ENCODE data around the gene CCR3.

CCR3 gene

DNA sequence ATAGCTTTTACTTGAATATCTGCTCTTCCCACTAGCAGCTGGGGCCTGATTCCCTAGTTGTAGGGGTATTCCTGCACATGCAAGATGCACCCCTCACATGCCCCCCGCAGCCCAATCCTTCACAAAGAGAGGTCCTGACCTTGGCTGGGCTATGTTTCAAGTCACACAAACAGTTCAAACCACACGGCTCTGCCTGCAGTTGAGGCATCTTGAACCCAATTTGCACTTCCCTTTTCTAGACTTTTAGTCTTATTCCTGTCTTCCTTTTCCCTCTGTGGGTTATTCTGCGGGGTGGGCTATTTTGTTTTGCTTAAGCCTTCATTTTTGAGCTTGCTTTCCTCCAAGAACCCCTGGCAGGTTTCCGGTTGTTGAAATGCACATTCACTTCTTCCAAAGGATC lies 20.9 kb upstream of the CCR3 start:
- DNase-seq (ENCODE audit: low read depth in 2 of 2), result no peak

DNA sequence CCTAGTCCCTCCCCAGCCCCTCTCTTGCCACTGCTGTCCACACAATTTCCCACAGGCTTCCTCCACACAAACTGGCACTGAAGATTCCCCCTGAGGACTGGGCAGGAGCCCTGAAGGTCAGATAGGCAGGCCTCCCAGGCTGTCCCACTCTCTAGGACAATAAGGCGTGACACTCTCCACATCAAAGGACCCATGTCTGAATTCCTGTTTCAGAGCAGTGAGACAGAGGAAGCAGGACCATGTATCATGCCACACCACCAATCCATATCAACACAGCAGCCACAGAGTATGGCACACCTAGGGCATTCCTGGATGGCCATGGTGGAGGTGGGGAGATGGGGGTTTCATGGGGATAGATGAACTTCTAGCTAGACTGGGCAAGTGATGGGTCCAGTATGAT lies 20.3 kb upstream of the CCR3 start:
- no peak for DNase-seq (ENCODE audit: low read depth in 2 of 2)

DNA sequence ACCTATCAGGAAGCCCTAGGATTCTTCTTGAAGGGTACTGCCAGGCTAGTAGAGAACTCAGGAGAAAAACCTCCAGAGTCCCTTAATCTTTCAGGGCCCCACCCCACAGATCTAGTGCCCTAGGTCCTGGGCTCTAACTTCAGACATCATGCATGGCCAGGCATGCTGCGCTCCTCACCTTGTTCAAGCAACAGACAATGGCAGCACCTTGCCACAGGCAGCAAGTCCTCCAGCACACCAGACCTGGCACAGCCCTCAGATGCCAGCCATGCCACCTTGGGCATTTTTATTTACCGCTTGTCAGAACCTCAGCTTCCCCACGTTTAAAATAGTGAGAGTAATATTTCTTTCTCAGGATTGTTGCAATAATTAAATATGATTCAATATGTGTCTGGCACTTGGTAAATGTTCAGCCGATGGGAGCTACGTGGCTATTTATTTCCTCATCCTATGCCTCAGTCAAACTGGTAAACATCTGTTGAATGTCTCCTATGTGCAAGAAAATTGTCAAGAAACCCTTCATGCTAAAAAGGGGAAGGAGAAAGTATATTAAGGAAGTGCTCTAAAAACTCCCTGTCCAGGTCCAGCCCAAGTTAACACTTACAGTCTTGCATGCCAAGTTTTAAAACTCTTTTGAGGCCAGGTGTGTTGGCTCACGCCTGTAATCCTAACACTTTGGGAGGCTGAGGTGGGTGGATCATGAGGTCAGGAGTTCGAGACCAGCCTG lies 19.7 kb upstream of the CCR3 start:
- no peak for DNase-seq (ENCODE audit: low read depth in 2 of 2)

DNA sequence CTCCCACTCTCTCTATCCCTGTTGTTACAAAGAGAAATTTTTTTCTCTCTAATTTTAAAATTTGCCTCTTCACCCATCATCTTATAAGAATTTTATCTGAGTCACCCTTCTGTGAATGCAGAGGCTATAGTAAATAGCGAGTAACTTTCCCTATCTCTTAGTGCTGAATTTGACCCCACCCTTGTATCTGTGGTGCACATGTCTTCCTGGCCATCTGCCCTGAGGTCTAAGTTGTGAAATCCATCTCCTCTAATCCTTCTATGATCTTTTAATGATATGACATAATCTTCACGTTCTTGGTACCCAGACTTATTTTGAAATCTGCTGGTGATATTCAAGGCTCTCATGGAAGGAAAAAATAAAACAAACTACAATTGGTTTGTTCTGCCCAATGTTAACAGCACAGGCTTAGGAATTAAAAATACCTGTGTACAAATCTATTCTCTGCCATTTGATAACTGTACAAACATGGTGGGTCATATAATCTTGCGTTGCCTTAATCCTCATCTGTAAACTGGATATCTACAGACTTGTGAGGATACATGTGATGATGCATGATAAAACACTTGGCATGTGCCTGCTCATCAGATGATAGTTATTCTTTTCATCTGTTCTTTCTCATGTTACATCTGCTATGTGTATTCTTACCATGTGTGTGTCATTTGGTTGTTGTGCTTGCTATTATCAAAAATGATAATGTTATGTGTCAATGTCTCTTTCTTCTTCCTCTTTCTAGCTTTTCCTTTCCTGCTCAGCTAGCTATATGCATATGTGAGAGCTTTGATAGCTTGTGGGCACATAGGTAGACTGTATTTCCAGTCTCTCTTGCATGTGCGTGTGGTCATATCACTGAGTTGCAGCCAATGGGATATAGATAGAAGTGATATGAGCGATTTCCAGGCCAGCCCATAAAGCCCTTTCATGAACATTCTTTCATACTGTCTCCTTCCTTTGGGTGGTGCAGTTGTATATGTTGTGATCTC lies 13.7 kb upstream of the CCR3 start:
- no peak for DNase-seq (ENCODE audit: low read depth in 2 of 2)

DNA sequence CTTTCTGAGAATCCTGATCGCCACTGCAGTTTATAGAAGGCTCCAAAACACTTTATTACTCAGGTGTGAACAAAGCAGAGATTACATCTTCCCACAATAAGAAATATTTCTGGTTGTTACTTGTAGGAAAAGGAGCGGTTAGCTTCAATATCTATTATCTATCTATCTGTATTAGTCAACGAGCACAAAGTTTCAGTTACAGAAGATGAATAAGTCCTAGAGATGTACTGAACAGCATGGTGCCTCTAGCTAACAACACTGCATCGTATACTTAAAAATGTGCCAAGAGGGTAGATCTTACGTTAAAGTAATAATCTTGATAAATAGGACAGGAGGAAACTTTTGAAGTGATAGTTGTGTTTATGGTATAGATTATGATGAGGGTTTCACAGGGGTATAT lies 10.9 kb upstream of the CCR3 start:
- DNase-seq (ENCODE audit: low read depth in 2 of 2), result no peak

DNA sequence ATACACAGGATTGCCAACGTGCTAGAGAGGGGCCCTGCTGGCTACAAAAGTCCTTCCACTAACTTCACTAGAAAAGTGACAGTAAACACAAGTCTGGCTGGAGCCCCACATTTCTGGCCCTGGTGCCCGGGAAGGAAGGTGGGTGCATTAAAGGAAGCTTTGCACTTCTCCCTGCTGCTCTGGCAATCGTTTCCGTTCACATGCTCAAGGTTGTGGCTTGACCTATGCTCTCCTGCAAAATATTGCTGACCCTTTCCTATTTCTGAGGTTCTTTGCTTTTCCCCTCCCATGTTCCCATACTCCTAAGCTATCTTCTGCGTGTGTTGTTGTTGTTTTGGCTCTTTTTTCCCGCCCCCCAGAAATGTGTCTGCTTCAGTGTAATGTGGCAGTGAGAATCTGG lies 9.1 kb upstream of the CCR3 start:
- DNase-seq (ENCODE audit: low read depth in 2 of 2), result no peak

DNA sequence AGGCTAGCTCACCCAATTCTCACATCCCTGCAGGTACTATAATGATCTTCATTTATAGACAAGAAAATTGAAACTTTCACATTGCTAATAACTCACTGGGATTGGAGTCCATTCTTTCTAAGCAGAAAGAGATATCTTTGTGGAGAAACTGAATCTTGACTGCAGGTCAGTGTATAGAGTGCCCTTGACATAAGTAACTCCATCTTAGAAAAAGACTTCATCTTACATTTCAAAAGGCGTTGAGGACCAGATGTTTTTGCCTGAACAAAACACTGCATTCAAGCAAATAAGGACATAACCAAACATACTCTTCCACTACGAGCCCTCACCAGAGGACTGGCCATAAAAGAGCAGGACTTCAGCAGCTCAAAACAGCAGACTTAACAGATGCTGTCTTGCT lies 6.8 kb upstream of the CCR3 start:
- no peak for DNase-seq (ENCODE audit: low read depth in 2 of 2)

DNA sequence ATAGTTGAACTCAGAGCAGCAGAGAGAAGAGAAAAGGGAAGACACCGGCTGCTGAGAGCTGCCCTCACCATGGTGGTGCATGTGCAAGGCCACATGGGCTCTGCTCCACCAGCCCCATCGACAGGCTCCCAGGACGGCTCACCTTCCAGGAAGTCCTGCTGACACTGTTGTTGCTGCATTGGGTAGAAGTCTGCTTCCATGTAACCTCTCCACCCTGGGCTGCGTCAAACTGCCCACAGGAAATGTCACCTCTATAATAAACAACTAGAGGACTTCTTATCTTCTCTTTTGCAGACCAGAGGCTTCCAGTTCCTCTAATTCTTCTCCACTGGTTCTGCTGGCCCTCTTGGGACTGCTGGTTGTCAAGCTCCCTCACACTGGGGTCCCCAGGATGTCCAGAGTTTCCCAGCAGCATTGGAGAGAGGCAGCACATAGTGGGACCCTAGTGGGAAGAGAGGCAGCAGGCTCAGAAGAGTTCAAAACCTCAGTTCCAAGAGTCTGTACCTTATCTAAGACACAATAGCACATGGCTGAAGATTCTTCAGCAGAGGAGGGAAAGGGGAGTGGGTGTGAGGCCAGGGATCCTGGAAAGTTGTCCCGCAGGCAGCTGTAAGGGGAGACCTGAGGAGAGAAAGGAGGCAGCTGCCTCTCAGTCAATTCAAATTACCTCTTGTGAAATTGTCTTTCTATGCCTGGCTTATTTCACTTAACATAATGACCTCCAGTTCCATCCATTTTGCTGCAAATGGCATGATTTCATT lies 5.8 kb upstream of the CCR3 start:
- no peak for DNase-seq (ENCODE audit: low read depth in 2 of 2)

DNA sequence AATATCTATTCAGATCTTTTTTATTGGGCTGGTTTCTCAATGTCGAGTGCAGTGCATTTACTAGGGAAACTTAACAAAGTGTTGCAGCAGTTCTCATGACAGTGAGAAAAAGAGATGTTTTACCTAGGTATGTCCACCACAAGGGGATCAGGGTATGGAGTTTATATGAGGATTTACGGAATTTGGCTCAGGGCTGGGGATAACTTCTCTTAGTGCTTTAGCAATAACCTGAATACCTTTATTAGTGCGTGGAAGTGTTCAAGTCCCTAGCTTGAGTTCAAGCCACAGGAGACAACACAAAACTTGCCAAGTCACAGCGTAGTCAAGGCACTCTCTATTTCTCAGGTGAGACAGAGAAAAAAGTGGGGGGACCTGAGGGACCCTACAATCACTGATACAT lies 3.9 kb upstream of the CCR3 start:
- DNase-seq (ENCODE audit: low read depth in 2 of 2), result no peak

DNA sequence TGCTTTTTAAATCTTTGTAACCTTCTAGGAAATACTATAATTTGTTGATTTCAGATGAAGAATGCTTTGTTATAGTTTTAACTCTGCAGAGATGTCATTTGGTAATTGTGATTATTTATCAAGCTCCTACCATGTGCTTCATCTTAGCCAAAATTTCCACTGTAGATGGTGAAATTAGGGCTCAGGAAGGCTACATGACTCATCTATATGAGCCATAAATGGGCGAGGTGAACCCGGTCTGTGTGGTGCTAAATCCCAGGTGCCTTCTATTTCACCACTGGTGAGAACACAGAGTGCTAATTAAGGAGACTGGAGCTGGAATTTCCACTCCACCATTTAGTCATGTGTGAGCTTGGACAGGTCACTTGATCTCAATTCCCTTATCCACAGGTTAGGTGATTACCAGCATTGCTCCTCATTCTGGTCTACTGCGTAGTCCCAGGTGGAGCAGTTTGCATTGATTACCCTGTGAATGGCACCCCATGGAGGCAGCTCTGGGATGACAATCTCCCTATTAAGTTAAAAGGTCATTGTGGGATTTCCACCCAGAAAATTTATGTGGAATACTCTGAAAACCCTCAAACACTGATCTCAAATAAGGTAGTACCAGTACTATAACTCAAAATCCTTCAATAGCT lies 2.8 kb upstream of the CCR3 start:
- DNase-seq (ENCODE audit: low read depth in 2 of 2), result no peak

DNA sequence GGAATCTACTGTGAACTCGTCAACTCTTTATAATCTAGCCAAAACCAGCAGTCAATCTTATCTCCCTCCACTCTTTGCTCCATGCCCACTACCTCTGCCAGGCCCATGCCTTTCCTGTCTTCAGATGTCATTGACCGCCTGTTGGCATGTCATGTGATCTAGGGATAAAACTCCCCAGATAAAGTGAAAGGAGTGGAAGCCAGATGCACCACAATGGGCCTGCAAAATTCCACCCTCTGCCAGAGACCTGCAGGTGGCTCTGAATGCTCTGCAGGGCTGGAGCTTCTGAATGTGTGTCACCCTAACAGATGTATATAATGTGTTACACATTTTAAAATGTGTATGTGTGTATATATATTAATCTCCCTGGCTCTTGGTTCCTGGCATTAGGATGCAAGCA lies 2.3 kb upstream of the CCR3 start:
- DNase-seq (ENCODE audit: low read depth in 2 of 2), result no peak

DNA sequence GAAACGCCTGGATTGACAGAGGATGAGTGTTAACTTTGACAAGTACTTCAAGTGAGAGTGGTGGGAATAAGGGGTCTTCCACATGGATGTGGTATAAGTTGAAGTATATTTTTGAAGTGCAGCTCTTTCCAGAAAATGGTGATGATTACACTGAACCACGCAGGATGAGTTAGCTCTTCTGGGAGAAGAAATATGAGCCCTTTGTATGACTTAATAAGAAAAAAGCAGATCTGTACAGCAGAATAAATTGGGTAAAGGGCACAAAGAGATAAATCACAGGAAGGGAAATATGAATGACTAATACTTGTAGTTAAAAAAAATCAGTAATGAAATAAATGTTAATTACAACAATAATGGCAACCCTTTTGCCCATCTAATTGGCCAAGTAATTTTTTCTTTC lies 1.3 kb downstream of the CCR3 start:
- DNase-seq (ENCODE audit: low read depth in 2 of 2), result no peak

DNA sequence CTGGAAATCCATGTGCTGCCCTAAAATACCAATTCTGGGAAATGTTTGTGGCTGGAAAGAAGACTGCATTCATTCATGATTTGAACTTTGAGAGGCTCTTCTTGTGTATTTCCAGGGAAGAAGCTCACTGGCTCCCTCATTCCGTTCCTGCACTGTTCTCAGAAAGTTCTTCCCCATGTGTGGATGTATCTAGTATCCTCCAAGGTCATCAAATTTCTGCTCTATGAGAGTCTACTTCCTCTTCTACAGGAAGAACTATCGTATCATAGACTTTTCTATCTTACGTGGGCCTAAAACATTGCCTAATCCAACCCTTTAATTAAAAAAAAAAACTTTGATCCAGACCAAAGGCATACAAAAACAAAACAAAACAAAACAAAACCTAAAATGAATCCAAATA lies 2.9 kb downstream of the CCR3 start:
- no peak for DNase-seq (ENCODE audit: low read depth in 2 of 2)

DNA sequence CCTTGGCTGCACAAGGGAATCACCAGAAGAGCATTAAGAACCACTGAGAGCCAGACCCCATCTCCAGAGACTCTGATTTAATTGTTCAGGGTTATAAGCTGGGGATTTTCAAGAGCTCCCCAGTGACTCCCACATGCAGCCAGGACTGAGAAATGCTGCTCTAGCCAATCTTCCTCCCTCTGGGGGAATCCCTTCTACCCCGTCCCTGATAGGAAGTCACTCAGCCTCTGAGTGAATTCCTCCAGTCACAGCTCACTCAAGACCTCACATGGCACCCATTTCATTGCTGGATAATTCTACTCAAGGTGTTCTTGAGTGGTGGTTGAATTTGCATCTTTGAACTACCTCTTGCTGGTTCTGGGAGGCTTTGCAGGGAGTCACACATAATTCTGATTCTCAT lies 10.7 kb downstream of the CCR3 start:
- DNase-seq (ENCODE audit: low read depth in 2 of 2), result no peak

DNA sequence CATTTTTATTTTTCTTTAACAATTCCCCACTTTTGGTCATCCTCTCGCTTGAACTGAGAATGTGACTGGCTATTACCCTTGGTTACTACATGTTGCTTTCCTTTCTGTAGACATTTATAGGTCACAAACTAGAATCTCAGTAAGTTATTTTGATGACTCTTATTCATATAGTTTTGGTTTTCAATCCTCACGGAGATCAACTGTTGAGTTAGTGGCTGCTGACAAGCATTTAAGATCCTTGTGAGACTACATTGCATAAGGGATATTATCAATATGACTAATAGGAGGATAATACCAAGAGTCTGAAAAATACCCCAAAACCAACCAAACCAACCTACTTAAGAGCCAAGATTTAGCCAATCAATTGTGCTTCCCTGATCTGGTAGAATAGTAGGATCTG lies 16.3 kb downstream of the CCR3 start:
- no peak for DNase-seq (ENCODE audit: low read depth in 2 of 2)

DNA sequence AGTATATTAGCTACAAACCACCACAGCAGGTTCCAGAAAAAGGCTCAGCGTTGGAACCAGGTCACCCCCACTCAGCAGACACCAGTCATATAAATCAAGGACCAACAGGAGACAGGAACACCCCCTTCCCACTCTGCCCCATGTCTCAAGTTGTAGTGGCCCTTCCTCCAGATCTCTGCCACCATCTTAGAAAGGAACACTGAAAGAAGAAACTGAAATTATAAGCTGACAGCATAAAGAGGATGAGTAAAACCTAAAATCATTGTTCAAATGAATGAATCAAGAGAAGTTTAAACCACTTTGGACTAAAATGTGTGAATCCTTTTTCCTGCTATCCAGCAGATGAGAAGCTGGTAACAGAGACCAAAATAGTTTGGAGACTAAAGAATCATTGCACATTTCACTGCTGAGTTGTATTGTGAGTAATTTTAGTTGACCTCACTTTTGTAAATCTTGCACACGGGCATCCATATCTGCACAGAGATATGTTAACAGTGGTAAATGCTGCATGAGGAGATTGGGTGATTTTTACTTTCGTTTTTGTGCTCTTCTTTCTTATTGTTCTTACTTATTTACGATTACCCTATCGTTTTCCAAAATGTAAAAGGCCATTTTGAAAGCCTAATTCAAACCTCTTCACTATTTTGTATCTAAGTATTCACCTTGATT lies 19.8 kb downstream of the CCR3 start:
- no peak for DNase-seq (ENCODE audit: low read depth in 2 of 2)

DNA sequence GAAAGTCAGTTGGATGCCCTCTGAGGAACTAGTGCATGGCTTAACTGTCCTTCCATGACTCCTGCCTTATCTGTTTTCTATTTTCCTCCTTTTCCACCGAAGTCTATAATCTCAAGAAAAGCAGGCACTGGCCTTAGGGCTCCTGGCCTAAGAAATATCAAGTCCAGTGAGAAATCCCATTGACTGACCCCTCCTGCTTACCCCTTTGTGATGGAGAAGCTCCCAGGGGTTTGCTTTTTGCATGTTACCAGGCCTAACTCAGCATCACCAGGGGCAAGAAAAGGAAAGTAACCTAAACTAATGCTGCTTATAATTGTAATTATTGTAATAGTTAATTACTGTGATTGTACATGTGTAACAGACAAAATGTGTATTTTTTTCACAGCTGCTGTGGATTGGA lies 21.7 kb downstream of the CCR3 start:
- DNase-seq (ENCODE audit: low read depth in 2 of 2), result no peak

DNA sequence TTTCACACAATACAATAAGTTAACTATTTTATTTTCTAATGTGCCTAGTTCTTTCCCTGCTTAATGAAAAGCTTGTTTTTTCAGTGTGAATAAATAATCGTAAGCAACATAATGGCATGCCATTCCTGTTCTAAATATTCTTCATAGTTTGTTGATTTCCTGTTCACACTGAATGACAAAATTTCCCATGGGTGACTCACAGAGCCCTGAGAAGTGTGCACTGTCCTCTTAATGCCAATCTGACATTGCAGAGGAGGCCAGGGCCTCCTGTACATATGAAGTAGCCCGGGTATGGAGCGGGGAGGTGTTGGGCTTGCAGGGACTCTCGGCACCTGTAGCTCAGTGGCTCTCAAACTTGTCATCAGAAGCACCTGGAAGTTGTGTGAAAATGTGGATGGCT lies 24.3 kb downstream of the CCR3 start:
- no peak for DNase-seq (ENCODE audit: low read depth in 2 of 2)

DNA sequence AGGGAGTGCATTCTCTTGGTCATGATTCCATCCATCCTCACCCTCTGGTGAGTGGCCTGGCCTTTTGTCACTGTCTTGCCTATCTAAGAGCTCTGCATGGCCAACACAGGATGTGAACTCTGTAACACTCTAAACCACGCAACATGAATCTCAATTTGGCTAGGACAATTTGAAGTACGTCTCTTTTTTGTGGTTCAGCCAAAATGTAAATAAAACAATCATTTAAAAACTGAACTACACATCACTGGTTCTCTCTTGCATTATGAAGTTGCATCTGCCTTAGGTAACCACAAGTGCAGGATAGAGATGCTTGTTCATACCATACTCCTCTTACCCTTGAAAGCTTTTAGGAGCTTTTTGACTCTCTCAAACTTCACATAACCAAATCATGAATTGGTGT lies 27.3 kb downstream of the CCR3 start:
- DNase-seq (ENCODE audit: low read depth in 2 of 2), result no peak

DNA sequence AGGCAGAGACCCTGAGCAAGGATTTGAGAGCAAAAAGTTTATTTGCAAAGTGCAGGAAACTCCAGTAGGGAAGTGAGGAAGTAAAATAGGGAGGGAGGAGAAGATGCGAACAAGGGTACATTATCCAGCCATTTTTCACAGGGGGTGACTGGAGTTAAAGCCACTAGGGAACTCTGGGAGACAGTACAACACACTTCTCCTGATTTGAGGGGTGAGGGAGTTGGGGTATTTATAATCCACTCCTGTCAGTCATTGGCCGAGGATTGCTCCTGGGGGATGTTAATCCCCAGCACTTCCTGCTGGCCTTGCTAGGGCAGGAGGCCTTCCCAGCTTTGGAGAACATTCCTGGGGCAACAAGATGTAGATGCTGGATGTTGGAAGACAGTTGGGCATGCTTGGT lies 28.2 kb downstream of the CCR3 start:
- DNase-seq (ENCODE audit: low read depth in 2 of 2), result no peak

DNA sequence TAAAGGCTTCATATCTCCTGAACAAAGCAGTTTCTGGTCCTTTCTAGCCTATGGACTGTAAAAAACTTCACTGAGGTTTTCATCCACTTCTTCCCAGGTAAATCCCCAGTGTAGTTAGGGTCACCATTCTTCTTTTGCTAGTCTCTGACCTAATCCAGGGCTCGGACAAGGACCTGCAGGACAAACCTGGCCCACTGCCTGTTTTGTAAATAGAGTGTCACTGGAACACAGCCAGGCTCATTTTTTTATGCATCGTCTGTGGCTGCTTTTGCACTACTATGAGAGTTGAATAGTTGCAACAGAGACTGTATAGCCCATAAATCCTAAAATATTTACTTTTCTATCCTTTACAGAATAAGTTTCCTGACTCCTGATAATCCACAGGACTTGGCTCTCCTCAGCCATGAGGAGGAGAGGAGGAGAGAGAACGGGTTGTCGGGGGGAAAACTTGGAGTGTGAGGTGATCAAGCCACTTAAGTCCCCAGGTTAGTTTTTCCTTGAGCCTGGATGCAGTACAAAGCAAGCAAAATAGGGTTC lies 29.0 kb downstream of the CCR3 start:
- no peak for DNase-seq (ENCODE audit: low read depth in 2 of 2)

All from stimulated activated CD8-positive, alpha-beta memory T cell treated with anti-CD3 and anti-CD28 coated beads, Interleukin-2, amount 100 ng/mL, for 48 hours (primary cell).